AG04449 (cell line): ENCODE data around the gene DNAJC16.

Experiments
- CTCF ChIA-PET: fragments of 350-600 bp; formaldehyde crosslinking; extraction: SDS; loops from one replicate; lab custom pipeline; 2021; ENCODE audit warnings: antibody characterized with exemption; lab: Yijun Ruan, JAX
- POLR2A ChIA-PET: fragments of 400-600, 350-600 bp; formaldehyde crosslinking; extraction: SDS; loops from one replicate; lab custom pipeline; 2020; ENCODE audit warnings: antibody characterized with exemption, inconsistent platforms; lab: Yijun Ruan, JAX
- DNase-seq: peaks from one replicate; pipeline ENCODE4 v3.0.0-alpha.2; 2010; ENCODE audit warnings: low read depth, low spot score
- H3K4me3 ChIP-seq: 2 replicates; pipeline ENCODE4 v1.5.1; 2011; ENCODE audit warnings: low read depth, mild to moderate bottlenecking, control low read depth, low read length
- CTCF ChIP-seq: IDR thresholded peaks from one replicate; pipeline ENCODE4 v1.5.1; 2011; ENCODE audit warnings: mild to moderate bottlenecking, moderate library complexity, low read length, control low read depth, inconsistent platforms; ENCODE audit not compliant: insufficient read depth; ENCODE audit errors: missing control alignments

Gene DNAJC16

GRCh38 chr1:15575549-15576150 lies 49.0 kb downstream of the DNAJC16 start:
- CTCF ChIA-PET, result no interaction called here
- no peak overlapping the region for H3K4me3 ChIP-seq
- no peak for TF ChIP-seq CTCF
- POLR2A ChIA-PET, result no interaction called here
- no peak for DNase-seq

GRCh38 chr1:15577691-15578090 lies 51.0 kb downstream of the DNAJC16 start:
- ChIA-PET POLR2A (no interaction called here), CTCF (no interaction called here)
- no peak for TF ChIP-seq CTCF
- H3K4me3 ChIP-seq, result no peak overlapping the region
- no peak for DNase-seq

GRCh38 chr1:15578921-15579682 lies 52.5 kb downstream of the DNAJC16 start:
- H3K4me3 ChIP-seq, result no peak overlapping the region
- POLR2A ChIA-PET, result interaction anchor here (0.6 kb wide), 1 partner anchor 8 kb away, joined by 3 read pairs; no protein-coding TSS in a partner anchor
- no peak for DNase-seq
- no peak for TF ChIP-seq CTCF
- CTCF ChIA-PET, result no interaction called here

GRCh38 chr1:15579683-15580047 lies 53.0 kb downstream of the DNAJC16 start:
- CTCF ChIA-PET, result no interaction called here
- TF ChIP-seq CTCF, result no peak
- no peak overlapping the region for H3K4me3 ChIP-seq
- DNase-seq, result no peak
- POLR2A ChIA-PET, result no interaction called here

GRCh38 chr1:15583016-15583706 lies 56.5 kb downstream of the DNAJC16 start:
- TF ChIP-seq CTCF, result no peak
- ChIA-PET POLR2A (no interaction called here), CTCF (interaction anchor here (1.4 to 3.0 kb wide), 2 partner anchors 10 to 13 kb away, joined by 4 to 11 read pairs; no protein-coding TSS in a partner anchor)
- no peak overlapping the region for H3K4me3 ChIP-seq
- no peak for DNase-seq
